NCI-H510A (cell line): Measurements from ENCODE around the gene ARL8A.
"Not testable (repeated sequence)": the region's sequence is repeated elsewhere in the genome, so short reads cannot be mapped to it uniquely, and the experiment has no call there.

ENCODE experiments used
- DNase-seq: peaks from one replicate; lab custom pipeline; 2025; lab: John Stamatoyannopoulos, UW

ARL8A gene

GRCh38 chr1:202144402-202145067, at the start of gene ARL8A:
Gene ARL8A (minus strand): TSS chr1:202144737. CDS start chr1:202144572, 165 bp downstream.
- peak; percentile 42 for DNase-seq

- no peak for DNase-seq
Measured at GRCh38 chr1:202194328-202194648, 49.8 kb upstream of the ARL8A start.

GRCh38 chr1:202193614-202194327, 49.2 kb upstream of the ARL8A start, which contains the start of gene LGR6:
Gene LGR6 (plus strand): TSS chr1:202193799. CDS start chr1:202193990, 191 bp downstream.
- no peak for DNase-seq

GRCh38 chr1:202192770-202193613, 48.5 kb upstream of the ARL8A start:
- no peak for DNase-seq

- DNase-seq = not testable (repeated sequence)
Measured at GRCh38 chr1:202191391-202191790, 46.9 kb upstream of the ARL8A start.

- DNase-seq = no peak
Measured at GRCh38 chr1:202189918-202190715, 45.6 kb upstream of the ARL8A start.

- DNase-seq = peak; percentile 27
Measured at GRCh38 chr1:202189001-202189790, 44.7 kb upstream of the ARL8A start.

GRCh38 chr1:202187697-202188407, 43.3 kb upstream of the ARL8A start:
- no peak for DNase-seq

GRCh38 chr1:202187041-202187671, 42.6 kb upstream of the ARL8A start:
- DNase-seq = no peak

GRCh38 chr1:202186327-202186726, 41.8 kb upstream of the ARL8A start:
- no peak for DNase-seq

GRCh38 chr1:202184750-202185460, 40.4 kb upstream of the ARL8A start:
- peak; percentile 86 for DNase-seq

GRCh38 chr1:202182040-202182877, 37.7 kb upstream of the ARL8A start:
- DNase-seq = no peak

- DNase-seq = no peak
Measured at GRCh38 chr1:202181586-202181985, 37.0 kb upstream of the ARL8A start.

- DNase-seq = not testable (repeated sequence)
Measured at GRCh38 chr1:202180751-202181139, 36.2 kb upstream of the ARL8A start.

- no peak for DNase-seq
Measured at GRCh38 chr1:202179828-202180750, 35.6 kb upstream of the ARL8A start.

GRCh38 chr1:202176949-202177927, 32.7 kb upstream of the ARL8A start:
- no peak for DNase-seq
